GM18508 (cell line): ENCODE results near the gene NFE2L2.
"Not testable (repeated sequence)": the region's sequence is repeated elsewhere in the genome, so short reads cannot be mapped to it uniquely, and the experiment has no call there.

ENCODE experiments used
- ATAC-seq: cut with Tn5 transposase; IDR thresholded peaks from one replicate; pipeline ENCODE4 v1.9.1; 2021; ENCODE audit warnings: moderate number of reproducible peaks; ENCODE audit not compliant: insufficient read depth, unreplicated experiment

Gene NFE2L2

DNA sequence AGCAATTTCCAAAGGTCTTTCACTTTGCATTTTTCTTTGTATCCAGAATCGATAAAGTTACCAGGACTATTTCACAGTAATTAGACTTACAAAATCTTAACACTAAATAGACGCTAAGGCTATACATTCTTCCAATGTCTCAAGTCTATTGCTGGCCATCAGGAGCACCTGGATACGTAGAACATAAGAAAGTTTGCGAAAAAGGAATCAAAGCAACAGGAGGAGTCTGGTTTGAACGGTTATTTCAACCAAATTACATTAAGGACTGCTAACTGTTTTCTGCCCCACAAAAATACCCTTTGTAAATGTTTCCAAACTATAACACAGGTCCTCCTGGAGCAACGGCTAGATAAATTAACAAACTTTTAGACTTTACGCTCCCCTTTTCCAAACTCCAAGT lies 53.4 kb downstream of the NFE2L2 start:
- ATAC-seq: no peak

DNA sequence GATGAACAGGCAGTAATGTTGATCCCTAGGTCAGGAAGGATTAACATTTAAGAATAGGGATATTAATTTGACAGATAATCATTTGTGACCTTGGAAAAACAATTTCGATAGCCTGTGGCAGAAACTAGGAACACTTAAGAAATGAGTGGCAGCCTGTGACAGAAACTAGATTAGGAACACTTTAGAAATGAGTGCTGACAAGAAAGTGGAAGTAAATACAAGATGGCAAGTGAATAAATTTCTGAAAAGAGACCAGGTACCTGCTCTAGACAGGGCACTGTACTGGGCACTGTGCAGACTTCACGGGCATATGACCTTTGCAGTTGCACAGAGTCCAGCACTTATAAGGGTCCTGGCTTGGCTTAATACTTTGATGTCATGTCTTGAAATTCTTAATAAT lies 57.4 kb downstream of the NFE2L2 start:
- peak; percentile 65 for ATAC-seq

DNA sequence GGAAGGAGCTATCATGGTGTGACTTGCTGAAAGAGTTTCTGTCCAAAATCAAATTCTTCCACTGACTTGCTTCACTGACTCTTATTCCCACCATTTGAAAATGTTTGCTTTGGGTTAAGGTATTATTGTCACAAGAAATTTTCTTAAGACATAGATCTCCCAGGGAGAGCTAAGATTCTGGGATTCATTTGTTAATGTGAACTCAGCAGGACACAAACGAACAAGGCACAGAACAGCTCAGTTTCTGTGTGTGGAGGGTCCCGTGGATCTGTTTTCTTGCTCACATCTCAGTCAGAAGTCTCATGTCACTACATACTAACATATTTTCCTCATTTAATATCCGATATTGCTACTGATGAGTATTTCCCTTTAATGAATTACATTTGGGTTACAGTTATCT lies 60.1 kb downstream of the NFE2L2 start:
- no peak for ATAC-seq

DNA sequence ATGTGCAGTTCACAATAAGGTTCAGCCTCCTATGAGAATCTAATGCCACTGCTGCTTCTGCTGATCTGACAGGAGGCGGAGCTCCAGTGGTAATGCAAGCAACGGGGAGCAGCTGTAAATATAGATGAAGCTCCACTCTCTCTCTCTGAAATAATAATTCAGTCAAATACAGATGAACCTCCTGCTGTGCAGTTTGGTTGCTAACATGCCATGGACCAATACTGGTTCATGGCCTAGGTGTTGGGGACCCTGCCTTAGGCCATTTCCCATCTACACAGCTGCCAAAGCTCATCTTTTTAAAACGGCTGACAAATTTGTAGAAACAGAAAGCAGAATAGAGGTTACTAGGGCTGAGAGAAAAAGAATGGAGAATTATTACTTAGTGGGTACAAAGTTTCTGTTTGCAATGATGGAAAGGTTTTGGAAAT lies 62.6 kb downstream of the NFE2L2 start:
- ATAC-seq: no peak

DNA sequence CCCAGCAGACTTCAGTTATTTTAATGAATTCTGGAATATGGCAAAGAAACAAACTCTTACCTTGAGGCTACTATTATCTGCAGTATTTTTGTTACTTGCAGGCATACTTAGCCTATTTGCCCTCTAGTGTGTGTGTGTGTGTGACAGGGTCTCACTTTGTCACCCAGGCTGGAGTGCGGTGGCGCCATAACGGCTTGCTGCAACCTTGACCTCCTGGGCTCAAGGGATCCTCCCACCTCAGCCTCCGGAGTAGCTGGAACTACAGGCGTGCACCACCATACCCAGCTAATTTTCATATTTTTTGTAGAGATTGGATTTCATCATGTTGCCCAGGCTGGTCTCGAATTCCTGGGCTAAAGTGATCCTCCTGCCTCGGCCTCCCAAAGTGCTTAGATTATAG lies 64.1 kb downstream of the NFE2L2 start:
- ATAC-seq: not testable (repeated sequence)

DNA sequence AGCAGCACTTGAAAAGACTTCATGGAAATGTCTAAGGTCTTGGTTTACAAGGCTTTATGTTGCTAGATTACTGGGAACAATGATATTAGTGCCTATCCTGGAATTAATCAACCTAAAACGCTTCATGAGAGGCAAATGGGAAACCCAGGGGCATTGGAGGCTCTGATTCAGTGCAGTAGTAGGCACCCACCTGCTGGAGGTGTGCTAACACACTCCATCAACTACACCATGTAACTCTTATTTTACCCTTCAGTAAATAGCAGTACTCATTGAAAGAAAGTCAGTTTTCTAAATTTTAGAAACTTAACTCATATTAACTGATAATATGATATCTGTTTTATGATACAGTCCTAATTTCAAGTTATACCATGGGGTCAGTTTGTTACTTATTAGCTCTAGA lies 69.3 kb downstream of the NFE2L2 start:
- no peak for ATAC-seq

DNA sequence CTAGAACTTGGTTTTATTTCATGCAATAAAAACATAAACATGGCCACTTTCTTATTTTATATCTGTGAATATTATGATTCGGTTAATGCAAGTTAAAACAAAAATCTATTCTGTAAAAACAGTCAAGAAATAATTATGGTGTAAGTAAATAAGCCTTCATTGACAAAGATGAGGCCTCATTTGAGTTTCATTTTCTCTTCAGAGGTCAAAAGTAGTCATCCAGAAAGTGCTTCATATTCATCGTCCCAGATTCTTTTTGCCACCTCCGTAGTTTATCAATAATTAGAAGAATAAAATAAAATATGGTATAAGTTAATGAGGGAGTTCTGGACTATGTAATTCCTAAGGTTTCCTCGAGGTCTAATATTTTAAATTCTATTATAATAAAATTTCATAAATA lies 71.3 kb downstream of the NFE2L2 start:
- ATAC-seq: no peak

DNA sequence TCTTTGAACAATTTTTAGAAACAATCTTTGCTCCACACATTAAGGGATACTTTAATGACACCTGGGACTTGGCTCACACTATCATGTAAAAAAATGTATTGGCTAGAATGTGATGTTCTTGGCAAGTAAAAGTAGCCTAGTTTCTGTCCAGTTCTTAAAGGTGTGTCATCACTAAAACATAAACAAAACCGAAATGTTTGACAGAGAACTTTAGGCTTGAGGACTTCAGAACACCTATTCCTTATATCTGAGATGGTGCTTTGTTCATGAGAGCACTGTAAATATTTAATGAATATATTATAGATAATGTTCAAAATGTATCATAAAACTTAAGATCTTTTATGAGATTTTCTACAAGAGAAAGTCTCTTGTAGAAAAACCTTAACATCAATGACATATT lies 71.7 kb downstream of the NFE2L2 start:
- ATAC-seq: no peak

DNA sequence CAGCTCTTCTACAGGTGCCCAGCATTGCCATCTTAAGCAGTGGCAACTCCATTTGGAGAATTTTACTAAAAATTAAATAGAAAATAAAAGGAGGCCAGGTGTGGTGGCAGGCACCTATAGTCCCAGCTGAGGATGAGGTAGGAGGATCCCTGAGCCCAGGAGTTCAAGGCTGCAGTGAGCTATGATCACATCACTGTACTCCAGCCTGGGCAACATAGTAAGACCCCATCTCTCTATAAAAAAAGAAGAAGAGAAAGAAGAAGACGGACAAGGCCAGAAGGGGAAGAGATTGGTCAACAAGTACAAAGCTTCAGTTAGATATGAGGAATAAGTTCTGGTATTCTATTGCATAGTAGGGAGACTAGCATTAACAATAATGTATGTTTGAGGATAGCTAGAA lies 73.6 kb downstream of the NFE2L2 start:
- no peak for ATAC-seq

DNA sequence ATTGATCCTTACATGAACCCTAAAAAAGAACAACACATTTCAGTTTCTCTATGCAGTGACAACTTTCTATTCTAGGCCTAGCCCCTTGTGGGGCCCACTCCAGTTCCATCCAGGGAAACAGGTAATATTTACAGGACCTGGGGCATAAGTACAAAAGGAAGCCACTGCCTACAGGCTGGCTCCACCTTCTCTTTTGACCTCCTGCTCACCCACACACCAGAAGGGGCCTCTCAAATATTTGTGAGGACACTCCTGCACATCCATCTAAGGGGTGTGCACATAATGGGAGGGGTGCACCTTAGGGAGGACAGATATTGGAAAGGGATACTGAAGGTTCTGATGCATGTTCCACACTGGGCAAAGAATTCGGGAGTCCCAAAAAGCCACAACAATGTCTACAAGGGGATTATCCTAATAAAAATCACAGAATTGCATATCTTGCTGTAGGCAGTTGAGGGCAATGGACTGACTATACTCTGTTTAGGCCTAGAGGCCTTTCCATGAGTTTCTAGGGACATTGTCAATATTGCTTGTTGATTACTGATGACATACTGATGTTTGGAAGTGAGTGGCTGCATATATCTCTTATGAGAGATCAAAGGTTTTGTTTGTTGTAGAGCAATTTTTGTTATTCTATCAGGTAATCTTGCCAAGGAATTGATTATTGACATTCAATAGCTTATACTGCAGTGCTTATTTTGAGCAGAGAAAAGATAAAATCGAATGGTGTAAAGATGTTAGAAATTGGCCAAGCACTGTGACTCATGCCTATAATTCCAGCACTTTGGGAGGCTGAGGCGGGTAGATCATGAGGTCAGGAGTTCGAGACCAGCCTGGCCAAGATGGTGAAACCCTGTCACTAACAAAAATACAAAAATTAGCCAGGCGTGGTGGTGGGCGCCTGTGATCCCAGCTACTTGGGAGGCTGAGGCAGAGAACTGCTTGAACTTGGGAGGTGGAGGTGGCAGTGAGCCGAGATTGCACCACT lies 75.8 kb downstream of the NFE2L2 start:
- ATAC-seq: no peak

DNA sequence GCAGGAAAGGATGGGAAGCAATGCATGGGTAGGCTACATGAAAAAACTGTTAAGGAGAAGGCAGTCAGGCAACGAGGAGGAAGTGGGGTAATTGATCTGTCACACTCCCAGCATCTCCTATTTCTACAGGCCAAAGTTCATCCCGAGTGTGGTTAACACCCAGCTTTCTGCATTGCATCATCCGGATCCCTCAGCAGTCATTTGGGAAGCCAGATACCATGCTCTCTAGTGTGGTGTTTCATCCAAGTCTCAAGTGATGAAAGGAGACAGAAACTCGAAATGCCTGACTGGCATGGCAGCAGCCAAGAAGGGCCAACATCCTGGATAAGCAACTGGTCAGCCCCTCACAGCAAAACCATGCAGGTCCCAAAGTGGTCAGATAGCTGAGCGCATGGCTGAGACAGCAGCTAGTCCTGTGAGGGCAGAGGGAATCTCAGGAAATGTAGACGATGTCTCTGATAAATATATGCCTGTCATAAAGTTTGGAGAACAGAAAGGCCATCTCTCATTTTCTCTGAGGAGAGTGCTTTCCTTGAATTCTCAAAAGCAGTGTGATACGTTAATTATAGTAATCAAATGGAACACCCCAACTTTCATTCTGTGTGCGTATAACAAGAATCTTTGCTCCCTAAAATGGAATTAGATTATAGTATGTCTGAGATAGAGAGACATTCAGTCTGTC lies 76.8 kb downstream of the NFE2L2 start:
- no peak for ATAC-seq

DNA sequence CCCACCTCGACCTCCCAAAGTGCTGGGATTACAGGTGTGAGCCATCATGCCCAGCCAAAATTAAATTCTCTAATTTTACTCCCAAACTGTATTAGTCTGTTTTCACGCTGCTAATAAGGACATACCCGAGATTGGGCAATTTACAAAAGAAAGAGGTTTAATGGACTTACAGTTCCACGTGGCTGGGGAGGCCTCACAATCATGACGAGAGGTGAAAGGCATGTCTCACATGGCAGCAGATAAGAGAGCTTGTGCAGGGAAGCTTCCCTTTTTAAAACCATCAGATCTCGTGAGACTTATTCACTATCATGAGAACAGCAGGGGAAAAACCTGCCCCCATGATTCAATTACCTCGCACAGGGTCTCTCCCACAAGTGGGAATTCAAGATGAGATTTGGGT lies 78.5 kb downstream of the NFE2L2 start:
- not testable (repeated sequence) for ATAC-seq

DNA sequence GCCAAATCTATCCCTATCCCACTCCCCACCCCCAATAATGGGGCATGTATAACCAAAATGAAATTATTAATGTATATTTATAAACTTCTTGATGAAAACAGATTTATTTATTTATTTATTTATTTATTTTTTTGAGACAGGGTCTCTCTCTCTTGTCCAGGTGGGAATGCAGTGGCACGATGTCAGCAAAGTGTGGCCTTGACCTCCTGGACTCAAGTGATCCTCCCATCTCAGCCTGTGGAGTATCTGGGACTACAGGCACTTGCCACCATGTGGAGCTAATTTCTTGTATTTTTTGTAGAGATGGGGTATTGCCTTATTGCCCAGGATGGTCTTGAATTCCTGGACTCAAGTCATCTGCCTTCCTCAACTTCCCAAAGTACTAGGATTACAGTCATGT lies 79.9 kb downstream of the NFE2L2 start:
- ATAC-seq: no peak

DNA sequence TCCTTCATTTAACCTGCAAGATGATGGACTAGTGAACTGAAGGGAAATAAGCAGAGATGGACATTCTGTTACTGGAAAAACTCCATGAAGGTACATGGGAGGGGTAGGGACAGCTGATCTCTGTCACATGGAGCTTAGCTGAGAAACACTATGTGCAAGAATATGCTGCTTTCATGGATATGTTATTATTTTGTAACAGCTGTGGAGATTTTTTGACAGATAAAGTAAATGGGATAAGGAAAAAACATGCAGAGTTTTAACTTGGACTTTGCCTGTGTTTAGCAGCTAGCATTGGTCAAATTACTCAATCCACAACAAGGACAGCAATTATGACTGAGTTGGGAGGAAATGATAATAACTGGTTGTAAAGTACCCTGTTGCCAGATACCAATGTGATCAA lies 80.7 kb downstream of the NFE2L2 start:
- no peak for ATAC-seq
